CD4-positive, alpha-beta T cell treated with Interleukin-4 for 4 hours (primary cell): Measurements from ENCODE around the gene ADCY1.

Experiments used
- DNase-seq: peaks from one replicate; pipeline ENCODE4 v3.0.0-alpha.2; 2020

ADCY1 gene

DNA sequence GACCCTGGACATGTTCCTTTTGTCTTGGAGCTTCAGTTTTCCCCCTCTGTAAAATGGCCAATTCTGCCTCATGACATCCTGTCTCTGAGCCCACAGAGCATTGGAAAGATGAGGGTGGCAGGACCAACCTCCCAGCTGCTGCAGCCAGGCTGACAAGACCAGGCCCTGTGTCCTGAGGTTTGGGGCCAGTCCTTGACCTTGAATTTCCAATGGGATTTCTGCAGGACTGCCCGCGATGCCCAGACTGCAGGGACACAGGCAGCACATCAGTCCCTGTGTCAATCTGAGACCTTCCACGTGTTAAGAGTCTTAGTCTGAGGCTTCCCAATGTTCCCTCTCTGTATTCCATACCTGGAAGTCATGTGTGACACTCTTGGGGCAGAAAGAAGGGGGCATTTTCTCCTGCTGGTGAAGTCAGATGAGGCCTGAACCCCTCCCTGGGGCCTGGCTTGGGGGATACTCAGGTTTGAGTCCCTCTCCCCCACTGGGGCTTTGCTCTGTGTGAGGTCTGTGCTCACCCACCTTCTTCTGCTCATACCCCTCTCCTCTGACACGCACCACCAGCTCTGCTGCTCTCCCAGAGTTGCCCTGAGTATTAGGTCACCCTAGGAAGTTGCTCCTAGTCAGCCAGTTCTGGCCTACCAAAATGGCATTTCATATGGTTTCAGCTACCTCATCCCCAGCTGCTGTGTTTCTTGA lies 79.2 kb downstream of the ADCY1 start:
- no peak for DNase-seq

DNA sequence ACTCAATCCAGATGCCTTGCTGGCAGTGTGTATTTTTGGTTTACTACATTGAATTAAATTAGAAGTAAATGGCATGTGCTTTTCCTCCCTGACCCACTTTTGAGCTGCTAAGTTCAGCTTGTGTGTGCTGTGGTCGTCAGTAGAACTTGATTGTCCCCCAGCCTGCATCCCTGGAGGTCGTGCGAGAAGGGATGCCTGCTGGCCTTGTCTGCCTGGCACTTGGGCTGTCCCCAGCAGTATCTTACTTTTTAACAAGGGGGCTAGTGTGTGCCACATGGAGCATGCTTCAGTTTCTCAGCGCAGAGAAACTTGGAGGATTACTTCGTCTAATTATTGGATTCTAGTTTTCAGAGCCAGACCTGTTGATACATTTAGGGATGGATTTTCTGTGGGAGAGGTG lies 80.2 kb downstream of the ADCY1 start:
- DNase-seq = no peak

DNA sequence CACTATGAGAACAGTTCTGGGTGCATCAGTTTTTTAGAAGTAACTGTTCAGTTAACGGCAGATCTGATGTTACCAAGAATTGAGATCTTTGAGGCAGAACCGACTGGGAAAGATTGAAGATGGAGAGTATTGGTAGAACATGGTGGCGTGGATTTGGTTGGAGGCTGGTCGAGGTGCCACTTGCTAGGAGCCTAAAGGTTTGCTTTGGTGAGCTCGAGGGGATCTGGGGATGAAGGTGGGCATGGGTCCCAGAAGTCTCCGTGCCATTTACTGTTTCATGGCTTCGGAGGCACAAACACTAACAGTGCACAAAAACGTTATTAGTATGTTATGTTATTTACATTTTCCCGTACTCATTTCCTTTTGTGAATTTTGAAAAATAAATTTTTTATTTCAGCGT lies 81.4 kb downstream of the ADCY1 start:
- no peak for DNase-seq

DNA sequence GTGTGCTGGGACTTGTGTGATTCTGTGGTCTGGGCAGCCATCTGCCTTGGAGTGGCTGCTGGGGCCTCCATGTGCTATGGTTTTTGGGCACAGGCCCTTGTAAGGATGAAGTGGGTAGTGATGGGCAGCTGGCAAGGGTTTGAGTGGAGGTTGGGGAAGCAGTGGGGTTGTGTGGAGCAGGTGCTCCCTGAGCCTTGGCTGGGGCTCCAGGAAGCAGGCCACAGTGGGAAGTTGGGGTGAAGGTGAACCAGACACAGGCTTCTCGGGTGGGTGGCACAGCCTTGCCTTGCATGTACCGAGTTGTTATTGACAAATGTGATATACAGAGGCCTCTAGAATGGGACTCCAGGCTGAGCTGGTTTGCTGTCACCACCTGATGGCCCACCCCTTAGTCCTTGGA lies 82.3 kb downstream of the ADCY1 start:
- no peak for DNase-seq

DNA sequence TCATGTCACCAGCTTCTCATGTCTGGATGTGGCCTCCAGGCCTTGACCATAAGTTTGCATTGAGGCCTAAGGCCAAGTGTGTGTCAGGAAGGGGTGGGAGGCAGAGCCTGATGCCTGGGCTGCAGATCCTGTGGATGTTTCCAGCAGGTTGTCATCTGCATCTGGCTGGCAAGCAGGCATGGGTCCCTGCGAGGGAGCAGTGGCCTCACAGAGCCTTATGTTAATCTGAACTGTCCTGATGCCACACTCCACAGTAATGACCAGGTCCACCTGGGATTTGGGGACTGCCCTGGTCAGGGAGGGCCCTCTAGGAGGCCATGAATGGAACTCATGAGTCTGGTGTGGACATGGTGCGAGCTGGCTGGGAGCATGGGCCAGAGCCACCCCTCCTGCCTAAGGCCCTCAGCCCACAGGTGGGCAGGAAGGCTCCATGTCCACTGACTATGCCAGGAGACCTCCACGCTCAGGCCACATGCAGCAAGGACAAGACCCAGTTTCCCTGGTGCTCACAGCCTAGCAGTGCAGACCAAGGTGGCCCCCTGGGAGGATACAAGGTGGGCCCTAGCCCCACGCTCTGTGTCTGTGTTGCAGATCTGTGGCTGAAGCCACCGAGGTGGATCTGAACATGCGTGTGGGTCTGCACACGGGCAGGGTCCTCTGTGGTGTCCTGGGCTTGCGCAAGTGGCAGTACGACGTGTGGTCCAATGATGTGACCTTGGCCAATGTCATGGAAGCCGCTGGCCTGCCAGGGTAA lies 83.1 kb downstream of the ADCY1 start:
- DNase-seq = no peak

DNA sequence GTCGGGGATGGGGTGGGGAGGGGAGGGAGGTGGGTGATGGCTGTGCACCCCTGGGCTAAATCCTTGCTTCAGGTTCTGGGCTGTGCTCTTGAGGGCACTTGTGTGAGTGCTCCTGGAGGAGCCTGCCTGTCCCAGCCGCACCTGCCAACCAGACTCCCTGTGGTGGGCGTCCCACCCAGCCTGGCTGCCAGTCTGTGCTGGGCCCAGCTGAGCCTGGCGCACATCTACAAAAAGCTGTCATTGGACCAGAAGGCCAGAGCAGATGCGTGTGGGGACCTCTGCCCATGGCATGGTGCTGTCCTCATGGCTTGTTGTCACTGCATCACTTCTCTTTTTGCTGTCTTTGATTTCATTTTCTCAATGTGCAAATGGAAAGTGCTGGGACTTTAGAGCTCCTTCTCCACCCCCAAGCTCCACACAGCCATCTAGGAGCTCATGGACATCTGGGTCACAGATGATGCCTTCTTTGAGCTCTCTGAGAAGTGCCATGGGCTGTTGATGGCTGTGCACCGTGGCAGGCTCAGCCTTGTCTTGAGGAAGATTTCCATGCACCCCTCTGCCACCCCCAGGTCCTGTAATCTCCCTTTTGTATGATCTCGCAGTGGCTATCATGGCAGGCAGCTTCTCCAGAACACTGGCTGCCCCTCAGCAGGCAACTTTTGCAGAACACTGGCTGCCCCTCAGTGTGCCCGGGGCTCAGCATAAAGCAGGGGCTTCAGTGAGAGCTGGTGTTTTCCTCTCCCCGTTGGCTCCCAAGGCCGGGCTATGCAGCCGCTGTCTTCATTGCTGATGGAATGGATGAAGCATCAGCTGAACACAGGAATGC lies 83.9 kb downstream of the ADCY1 start:
- no peak for DNase-seq

DNA sequence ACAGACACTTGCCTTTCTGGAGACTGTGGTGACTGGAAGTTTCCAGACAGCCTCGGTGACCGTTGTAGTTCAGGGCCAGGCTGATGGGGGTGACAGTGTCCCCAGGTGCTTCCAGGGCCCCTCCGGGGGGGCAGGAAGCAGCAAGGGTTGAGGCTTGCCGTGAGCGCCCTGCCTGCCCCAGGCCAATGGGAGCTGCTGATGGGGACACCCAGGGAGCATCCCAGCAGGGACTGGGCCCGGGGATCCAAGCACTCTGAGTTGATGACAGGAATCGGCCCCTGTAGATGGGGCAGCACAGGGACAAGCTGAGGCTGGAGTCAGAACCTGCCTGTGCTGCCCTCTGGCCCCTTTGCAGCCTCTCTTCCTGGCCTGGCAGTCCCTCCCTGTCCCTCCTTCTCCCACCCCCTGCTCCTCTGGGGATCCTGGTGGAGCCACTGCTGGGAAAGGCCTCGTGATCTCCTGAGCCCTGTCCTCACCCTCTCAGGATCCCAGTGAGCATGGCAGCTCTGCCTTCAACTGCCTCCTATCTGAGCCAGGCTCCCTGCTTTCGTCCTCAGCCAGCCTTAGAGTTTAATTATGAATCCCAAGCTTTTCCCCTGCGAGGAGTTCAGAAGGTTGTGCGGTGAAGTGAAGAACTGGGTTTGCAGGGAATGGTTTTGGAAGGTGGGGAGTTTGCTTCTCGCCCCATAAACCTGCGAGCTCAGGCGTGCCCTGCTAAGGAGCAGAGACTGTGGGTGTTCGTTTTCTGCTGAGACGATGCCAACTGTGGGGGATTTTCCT lies 84.7 kb downstream of the ADCY1 start:
- no peak for DNase-seq

DNA sequence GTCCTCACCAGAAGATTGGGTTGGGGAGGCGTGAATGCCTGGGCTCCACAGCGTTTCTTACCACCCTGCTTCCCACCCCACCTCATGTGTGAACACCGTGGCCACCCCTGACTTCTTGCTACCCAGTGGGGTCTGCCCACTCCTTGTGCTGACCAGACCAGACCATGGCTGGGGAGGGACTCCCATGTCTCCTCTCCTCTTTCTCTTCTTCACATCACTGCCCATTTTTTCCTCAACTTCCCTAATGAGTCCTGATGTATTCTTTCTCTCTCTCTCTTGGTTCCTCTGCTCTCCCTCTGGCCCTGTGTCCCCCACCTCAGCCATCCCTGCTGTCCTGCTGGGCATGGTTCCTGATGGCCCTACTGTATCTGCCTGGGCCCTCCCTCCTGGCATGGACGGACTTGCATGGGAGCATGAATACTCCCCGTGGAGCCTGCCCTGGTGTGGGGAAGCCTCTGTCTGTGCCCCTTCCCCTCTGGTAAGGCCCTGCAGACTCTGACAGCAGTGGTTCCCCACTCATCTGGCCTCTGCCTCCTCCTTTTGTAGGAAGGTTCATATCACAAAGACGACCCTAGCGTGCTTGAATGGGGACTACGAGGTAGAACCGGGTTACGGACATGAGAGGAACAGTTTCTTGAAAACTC lies 85.5 kb downstream of the ADCY1 start:
- DNase-seq = no peak

DNA sequence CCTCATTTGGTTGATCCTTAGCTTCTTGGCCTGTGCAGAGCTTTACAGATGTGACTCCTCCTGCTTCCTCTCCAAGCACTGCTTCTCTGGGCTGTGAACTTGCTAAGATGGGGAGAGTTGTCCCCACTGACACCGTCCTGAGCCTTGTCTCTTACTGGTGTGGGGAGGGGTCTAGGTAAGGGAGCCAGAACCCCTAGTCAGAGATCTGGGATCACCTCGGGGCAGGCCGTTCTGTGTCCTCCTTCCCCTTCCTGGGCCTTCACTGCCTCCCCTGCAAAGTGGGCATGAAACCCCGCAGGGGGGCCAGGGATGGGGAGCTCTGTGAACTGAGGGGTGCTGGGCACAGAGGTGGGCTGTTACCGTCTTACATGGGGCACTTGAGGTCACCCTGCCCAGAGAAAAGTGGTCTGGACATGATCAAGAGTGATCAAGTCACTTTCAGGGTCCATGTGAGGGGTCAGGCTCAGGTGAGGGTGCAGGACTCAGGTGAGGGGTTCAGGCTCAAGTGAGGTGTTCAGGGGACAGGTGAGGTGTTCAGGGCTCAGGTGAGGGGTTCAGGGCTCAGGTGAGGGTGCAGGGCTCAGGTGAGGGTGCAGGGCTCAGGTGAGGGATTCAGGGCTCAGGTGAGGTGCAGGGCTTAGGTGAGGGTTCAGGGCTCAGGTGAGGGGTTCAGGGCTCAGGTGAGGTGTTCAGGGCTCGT lies 86.2 kb downstream of the ADCY1 start:
- DNase-seq = no peak

DNA sequence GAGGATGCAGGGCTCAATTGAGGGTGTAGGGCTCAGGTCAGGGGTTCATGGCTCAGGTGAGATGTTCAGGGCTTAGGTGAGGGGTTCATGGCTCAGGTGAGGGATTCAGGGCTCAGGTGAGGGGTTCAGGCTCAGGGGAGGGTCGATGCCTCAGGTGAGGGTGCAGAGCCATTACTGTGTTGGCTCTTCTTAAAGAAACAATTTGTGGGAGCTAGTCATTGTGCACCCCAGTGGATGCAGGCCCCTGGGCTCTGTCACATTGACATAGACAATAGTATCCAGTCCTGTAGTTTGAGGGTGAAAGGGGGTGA lies 86.7 kb downstream of the ADCY1 start:
- no peak for DNase-seq

DNA sequence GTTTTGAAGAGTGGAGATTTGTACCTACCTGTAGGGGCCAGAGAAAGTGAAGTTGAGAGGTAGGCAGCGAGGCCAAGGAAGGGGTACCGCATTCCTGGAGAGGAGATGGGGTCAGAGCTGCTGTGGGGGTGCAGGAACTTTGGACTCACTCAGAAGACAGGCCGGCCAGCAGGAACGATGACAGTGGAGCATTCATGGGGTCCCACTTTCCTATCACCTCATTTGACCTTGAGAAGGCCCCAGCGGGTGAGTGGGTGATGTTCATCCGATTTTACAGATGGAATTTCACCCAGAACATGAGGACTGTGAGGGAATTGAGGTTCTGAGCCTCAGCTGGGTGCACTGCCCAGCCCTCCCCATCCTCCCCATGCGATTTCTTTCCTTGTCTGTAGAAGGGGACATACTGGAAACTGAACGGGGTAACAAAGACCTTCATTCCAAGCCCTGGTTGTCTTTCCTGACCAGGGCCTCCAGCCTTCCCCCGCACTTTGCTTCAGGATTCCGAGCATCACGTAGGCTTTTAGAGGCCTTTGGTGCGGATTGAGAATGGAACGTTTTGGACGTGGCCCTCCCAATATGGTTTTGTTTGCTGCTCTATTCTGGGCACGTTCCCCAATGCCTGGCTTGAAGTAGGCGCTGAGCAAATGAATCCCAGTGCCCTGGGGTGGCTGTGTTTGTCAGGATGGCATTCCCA lies 87.3 kb downstream of the ADCY1 start:
- no peak for DNase-seq

DNA sequence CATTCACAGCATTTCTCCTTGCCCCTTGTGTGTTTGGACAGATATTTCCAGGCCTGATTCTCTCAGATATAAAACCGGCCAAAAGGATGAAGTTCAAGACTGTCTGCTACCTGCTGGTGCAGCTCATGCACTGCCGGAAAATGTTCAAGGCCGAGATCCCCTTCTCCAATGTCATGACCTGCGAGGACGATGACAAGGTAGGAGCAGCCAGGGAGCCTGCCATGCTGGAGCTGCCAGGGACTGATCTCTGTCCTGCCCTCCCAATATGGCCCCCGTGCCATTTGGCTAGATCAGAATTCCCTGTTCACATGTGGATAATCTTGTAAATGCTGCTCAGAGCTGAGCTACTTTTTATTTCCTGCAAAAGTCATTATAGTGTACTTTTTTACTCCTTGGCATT lies 87.8 kb downstream of the ADCY1 start:
- no peak for DNase-seq

DNA sequence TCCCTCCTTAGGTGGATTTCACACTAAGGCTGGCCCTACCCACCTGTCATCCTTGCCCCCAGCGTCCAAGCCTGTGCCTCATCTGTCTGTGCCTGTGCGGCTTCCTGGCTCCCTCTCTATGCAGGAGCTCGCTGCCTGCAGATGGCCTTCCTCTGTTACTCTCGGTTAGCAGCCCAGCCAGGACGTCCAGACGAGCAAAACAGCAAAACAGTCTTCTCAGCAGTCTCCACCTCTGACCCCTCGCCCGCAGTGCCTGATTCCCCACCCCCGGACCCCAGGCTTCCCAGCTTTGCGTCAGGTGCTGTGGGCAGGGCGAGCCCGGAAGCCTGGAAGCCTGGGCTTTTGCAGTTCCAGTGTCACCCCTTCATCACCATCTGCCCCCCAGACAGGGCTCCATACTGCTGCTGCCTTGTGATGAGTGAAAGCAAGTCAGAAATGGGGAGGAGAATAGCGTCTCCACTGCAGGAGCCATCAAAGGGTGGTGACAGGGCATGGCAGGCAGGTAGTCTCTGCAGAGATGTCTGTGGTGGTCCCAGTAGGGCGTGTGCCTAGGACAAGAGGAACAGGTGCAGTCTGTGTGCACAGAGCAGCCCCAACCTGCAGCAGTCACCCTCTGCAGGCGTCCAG lies 88.5 kb downstream of the ADCY1 start:
- no peak for DNase-seq

DNA sequence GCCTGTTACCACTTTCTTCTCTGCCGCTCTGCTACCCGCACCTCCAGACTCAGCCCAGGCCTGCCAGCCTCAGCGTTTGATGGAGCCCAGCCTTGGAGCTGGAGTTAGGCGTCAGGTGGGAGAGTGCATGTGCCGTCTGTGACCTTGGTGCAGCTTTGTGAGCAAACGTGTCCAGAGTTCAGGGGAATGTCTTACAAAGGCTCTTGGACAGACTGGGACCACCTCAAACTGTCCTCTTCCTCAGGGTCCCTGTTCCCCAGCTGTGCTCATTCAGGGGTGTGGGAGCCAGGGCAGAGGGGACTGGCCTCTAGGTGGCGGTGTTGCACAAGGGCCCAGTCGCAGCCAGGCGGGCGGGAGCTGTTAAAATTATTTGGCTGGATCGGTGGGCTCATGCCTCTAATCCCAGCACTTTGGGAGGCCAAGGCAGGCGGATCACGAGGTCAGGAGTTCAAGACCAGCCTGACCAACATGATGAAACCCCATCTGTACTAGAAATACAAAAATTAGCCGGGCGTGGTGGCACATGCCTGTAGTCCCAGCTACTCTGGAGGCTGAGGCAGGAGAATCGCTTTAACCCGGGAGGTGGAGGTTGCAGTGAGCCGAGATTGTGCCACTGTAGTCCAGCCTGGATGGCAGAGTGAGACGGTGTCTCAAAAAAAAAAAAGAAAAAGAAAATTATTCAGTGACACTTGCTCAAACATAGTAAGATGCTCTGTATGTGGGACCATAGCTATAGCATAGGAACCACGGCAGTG lies 89.2 kb downstream of the ADCY1 start:
- DNase-seq = no peak

DNA sequence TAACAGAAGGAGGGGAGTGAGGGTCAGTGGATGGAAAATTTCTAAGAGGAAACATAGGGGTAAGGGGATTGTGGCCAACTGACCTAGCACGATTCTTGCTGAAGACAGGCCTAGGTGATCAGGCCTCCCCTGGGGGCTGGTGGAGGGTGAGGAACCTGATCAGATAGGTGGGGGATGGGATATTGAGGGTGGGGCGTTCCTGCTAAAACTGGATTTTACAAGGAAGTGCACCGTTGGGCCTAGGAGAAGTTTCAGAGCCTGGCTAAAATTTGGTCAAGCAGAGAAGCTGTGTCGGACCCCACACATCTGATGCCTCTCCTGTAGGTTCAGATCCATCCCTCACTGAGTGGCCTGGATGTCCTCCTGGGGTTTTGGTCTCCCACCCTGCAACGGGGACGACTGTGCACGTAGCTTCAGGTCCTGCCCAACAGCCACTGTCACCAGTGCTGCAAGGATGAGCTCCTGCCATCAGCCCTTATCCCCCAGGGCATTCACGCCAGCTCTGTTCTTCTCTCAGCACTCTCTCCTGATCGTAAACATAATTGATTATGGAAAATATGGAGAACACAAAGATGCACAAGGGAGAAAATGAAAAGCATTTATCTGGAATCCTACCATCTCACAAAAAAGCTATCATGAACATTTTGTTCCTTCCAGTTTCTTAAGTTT lies 89.9 kb downstream of the ADCY1 start:
- no peak for DNase-seq

DNA sequence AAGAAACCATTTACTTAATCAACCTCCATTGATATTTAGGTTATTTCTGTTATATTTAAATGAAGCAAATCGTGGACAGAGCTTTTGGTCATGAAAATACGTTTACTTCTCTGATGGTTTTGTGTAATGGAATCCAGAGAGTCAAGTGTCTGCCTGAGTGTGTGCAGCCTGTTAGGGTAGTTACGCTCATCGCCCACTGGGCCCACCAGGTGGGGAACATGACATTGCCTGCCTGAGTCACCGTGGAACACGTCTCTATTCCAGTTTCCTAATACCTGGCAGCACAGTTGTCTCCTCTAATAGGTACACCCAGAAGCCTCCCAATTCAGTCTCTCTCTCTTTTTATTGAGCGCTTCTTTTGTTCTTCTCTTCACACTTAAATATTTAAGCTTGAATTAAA lies 91.0 kb downstream of the ADCY1 start:
- DNase-seq = no peak

DNA sequence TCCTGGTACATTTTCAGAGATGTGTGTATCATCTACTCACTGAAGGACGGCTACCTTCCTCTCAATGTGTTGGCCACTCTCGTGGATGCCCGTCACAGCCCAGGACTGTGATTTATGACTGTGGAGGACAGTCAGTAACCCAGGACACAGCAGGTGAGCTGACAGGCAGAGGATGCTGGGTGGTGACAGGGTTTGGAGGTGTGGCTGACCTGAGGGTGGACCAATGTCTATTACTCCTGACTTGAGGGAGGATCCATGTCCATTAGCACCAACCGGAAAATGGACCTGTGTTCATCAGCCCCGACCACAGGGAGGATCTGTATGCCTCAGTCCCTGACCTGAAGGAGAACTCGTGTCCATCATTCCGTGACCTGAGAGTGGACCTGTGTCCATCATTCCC lies 96.1 kb downstream of the ADCY1 start:
- no peak for DNase-seq

DNA sequence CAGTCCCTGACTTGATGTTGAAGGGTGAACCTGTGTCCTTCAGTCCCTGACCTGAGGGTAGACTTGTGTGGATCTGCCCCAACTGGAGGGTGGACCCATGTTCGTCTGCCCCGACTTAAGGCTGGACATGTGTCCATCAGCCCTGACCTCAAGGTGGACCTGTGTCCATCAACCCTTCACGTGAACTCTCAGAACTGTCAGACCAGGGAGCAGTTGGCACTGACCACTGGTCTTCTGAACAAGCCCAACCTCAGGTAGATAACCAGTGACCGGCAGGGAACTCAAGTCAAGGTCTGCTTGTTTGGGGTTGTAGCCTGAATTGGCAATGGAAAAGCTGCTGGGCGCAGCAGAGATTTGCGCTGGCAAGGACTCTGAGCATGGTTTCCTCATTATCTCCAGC lies 96.5 kb downstream of the ADCY1 start:
- no peak for DNase-seq

DNA sequence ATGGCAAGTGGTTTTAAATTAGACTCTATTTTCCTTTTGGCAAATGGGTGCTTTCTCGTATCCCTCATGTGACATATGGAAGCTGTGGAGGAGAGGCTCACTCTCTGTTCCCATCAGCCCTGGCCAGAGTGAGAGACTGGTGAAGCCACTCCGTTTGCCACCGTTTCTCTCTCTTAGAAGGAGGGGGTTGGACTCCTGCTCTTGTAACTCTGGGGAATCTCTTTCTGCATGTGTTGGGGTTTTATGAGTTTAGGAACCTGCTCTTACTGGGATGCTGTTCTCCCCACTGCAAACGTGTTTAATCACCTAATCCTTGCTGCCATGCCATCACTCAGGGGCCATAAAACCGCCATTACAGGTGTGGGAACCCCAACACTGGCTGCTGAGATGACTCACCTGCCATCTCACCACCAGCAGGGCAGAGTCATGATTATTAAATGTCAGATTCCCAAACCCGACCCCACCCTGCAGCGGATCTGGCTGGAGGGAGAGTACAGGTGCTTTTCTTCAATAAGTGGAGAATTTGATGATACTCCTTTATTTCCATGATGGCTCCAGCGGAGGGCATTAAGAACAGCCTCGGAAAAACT lies 103.2 kb downstream of the ADCY1 start:
- DNase-seq = no peak
